ENCODE results near the gene PSRC1.

DNA sequence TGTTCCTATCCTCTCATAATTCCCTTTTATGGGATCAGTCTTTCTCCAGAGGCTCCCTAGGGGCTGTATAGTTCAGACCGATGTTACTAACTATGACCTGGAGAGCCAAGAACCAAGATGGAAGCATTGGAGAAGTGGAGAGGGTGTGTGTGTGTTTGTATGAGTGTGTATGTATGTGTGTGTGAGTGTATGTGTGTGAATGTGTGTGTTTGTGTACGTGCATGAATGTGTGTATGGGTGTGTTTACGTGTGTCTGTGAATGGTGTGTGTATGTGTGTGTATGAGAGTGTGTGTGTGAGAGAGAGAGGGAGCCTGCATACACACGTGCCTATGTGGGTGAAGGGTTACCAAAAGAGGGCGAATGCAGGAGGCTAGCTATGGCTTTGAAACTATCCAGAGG lies 18.9 kb upstream of the PSRC1 start:
- TF ChIP-seq, protein P1, sequence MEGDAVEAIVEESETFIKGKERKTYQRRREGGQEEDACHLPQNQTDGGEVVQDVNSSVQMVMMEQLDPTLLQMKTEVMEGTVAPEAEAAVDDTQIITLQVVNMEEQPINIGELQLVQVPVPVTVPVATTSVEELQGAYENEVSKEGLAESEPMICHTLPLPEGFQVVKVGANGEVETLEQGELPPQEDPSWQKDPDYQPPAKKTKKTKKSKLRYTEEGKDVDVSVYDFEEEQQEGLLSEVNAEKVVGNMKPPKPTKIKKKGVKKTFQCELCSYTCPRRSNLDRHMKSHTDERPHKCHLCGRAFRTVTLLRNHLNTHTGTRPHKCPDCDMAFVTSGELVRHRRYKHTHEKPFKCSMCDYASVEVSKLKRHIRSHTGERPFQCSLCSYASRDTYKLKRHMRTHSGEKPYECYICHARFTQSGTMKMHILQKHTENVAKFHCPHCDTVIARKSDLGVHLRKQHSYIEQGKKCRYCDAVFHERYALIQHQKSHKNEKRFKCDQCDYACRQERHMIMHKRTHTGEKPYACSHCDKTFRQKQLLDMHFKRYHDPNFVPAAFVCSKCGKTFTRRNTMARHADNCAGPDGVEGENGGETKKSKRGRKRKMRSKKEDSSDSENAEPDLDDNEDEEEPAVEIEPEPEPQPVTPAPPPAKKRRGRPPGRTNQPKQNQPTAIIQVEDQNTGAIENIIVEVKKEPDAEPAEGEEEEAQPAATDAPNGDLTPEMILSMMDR (conservative IDR thresholded peaks at IDR 0.05; ENCODE audit: low read depth, low read length), result no peak
- no peak for TF ChIP-seq EZH2 (IDR thresholded peaks at IDR 0.05; ENCODE audit: borderline replicate concordance, low read depth, low read length, poor library complexity, severe bottlenecking)
